HepG2 (cell line): ENCODE measurements around the gene PFKFB2.

ENCODE experiments used
- RAD51 ChIP-seq: fragments of 450-650 bp; IDR thresholded peaks from 2 replicates; pipeline ENCODE4 v1.6.1; 2016; ENCODE audit warnings: borderline replicate concordance
- RBM22 ChIP-seq: fragments of 200-400 bp; formaldehyde crosslinking; optimal IDR thresholded peaks from 2 replicates; pipeline ENCODE3; 2017; ENCODE audit warnings: mild to moderate bottlenecking, low read length, moderate library complexity
- TF ChIP-seq, protein P1 (sequence below): IDR thresholded peaks from 2 replicates; pipeline ENCODE4 v1.6.1; 2012; ENCODE audit warnings: inconsistent platforms

DNA sequence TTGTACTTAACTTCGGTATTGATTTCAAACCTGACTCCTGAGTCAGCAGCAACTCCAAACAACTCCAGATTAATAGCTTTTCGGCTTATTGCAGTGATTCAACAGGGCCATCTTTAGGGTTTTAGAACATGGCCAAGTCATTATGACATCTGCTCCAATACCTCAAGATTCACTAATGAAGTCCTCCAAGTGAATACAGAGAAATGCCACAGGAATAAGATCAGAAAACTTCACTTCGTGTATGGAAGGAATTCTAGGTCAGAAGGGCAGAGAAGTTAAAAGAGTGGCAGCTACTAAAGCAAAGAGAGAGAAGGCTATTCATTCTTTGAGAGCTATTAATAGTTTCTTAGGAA is 12.9 kb upstream of the PFKFB2 start:
- TF ChIP-seq, protein P1, sequence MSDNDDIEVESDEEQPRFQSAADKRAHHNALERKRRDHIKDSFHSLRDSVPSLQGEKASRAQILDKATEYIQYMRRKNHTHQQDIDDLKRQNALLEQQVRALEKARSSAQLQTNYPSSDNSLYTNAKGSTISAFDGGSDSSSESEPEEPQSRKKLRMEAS, result no peak
- TF ChIP-seq RAD51, result no peak
- TF ChIP-seq RBM22, result no peak
